SK-N-SH treated with all-trans-retinoic acid at 6 μM for 48 hours (cell line): Measurements from ENCODE around the gene MAP3K15.

ENCODE experiments used
- ATAC-seq: fragments of 200-7000 bp; cut with Tn5 transposase; 3 replicates; pipeline ENCODE4 v1.9.1; 2020; ENCODE audit warnings: mild to moderate bottlenecking, moderate library complexity
- ARNTL ChIP-seq: fragments of 450-650 bp; formaldehyde crosslinking; IDR thresholded peaks from 2 replicates; pipeline ENCODE4 v1.5.0; 2020; ENCODE audit warnings: low read depth, mild to moderate bottlenecking, moderate library complexity, borderline replicate concordance
- BACH2 ChIP-seq: fragments of 250-450 bp; sonication (Bioruptor Pico); IDR thresholded peaks from 2 replicates; pipeline ENCODE4 v1.9.0; 2021; ENCODE audit warnings: mild to moderate bottlenecking, borderline replicate concordance
- CREB5 ChIP-seq: fragments of 250-450 bp; sonication (Bioruptor Pico); IDR thresholded peaks from 2 replicates; pipeline ENCODE4 v1.5.1; 2020; ENCODE audit warnings: low read depth, mild to moderate bottlenecking, moderate library complexity
- CSDC2 ChIP-seq: fragments of 250-450 bp; sonication (Bioruptor Pico); IDR thresholded peaks from 2 replicates; pipeline ENCODE4 v1.5.0; 2020; ENCODE audit warnings: mild to moderate bottlenecking, moderate library complexity
- CSRNP3 ChIP-seq: fragments of 250-450 bp; sonication (Bioruptor Pico); IDR thresholded peaks from 2 replicates; pipeline ENCODE4 v1.5.1; 2021; ENCODE audit warnings: mild to moderate bottlenecking, moderate library complexity
- ESRRG ChIP-seq: fragments of 250-450 bp; sonication (Bioruptor Pico); IDR thresholded peaks from 2 replicates; pipeline ENCODE4 v1.6.1; 2021; ENCODE audit warnings: mild to moderate bottlenecking
- GLIS3 ChIP-seq: fragments of 250-450 bp; sonication (Bioruptor Pico); IDR thresholded peaks from 2 replicates; pipeline ENCODE4 v1.5.0; 2020; ENCODE audit warnings: mild to moderate bottlenecking, moderate library complexity
- ISL1 ChIP-seq: fragments of 250-450 bp; sonication (Bioruptor Pico); IDR thresholded peaks from 2 replicates; pipeline ENCODE4 v2.1.2; 2022; ENCODE audit warnings: mild to moderate bottlenecking, moderate library complexity
- OSR1 ChIP-seq: fragments of 250-450 bp; sonication (Bioruptor Pico); IDR thresholded peaks from 2 replicates; pipeline ENCODE4 v1.8.0; 2022; ENCODE audit warnings: moderate library complexity, mild to moderate bottlenecking, inconsistent platforms
- PATZ1 ChIP-seq: fragments of 250-450 bp; sonication (Bioruptor Pico); IDR thresholded peaks from 2 replicates; pipeline ENCODE4 v1.8.0; 2020; ENCODE audit warnings: mild to moderate bottlenecking, moderate library complexity, borderline replicate concordance
- PPARA ChIP-seq: fragments of 250-450 bp; sonication (Bioruptor Pico); IDR thresholded peaks from 2 replicates; pipeline ENCODE4 v1.5.0; 2020; ENCODE audit warnings: mild to moderate bottlenecking, borderline replicate concordance
- RARB ChIP-seq: fragments of 250-450 bp; sonication (Bioruptor Pico); IDR thresholded peaks from 2 replicates; pipeline ENCODE4 v1.8.0; 2021; ENCODE audit warnings: mild to moderate bottlenecking, moderate library complexity
- SNAI2 ChIP-seq: fragments of 250-450 bp; sonication (Bioruptor Pico); IDR thresholded peaks from 2 replicates; pipeline ENCODE4 v1.5.0; 2020; ENCODE audit warnings: mild to moderate bottlenecking, moderate library complexity
- TCF4 ChIP-seq: fragments of 250-450 bp; sonication (Bioruptor Pico); IDR thresholded peaks from 2 replicates; pipeline ENCODE4 v1.8.0; 2021; ENCODE audit warnings: mild to moderate bottlenecking, moderate library complexity, borderline replicate concordance
- TOX ChIP-seq: fragments of 250-450 bp; sonication (Bioruptor Pico); IDR thresholded peaks from 2 replicates; pipeline ENCODE4 v1.8.0; 2021; ENCODE audit warnings: mild to moderate bottlenecking, moderate library complexity, borderline replicate concordance
- TSHZ2 ChIP-seq: fragments of 250-450 bp; sonication (Bioruptor Pico); IDR thresholded peaks from 2 replicates; pipeline ENCODE4 v1.5.0; 2020; ENCODE audit warnings: mild to moderate bottlenecking, moderate library complexity
- ZC3H10 ChIP-seq: fragments of 250-450 bp; sonication (Bioruptor Pico); IDR thresholded peaks from 2 replicates; pipeline ENCODE4 v1.5.1; 2021; ENCODE audit warnings: mild to moderate bottlenecking, moderate library complexity
- ZFP3 ChIP-seq: fragments of 250-450 bp; sonication (Bioruptor Pico); IDR thresholded peaks from 2 replicates; pipeline ENCODE4 v1.5.0; 2020; ENCODE audit warnings: mild to moderate bottlenecking, moderate library complexity
- ZNF565 ChIP-seq: fragments of 450-650 bp; formaldehyde crosslinking; conservative IDR thresholded peaks from 2 replicates; pipeline ENCODE4 v1.5.0; 2020; ENCODE audit warnings: low read depth, mild to moderate bottlenecking, moderate library complexity
- ZNF70 ChIP-seq: fragments of 450-650 bp; formaldehyde crosslinking; IDR thresholded peaks from 2 replicates; pipeline ENCODE4 v1.5.0; 2020; ENCODE audit warnings: mild to moderate bottlenecking, moderate library complexity
- ZNF8 ChIP-seq: fragments of 450-650 bp; formaldehyde crosslinking; IDR thresholded peaks from 2 replicates; pipeline ENCODE4 v1.5.0; 2020; ENCODE audit warnings: mild to moderate bottlenecking, moderate library complexity

The MAP3K15 gene

GRCh38 chrX:19389227-19389845 lies 126.0 kb downstream of the MAP3K15 start:
- no peak for TF ChIP-seq PPARA (CRISPR knock-in tag)
- TF ChIP-seq CSRNP3 (CRISPR knock-in tag) = no peak
- TF ChIP-seq TCF4 = no peak
- TF ChIP-seq ZNF70 (CRISPR knock-in tag) = no peak
- no peak for TF ChIP-seq BACH2
- no peak for TF ChIP-seq ARNTL
- TF ChIP-seq SNAI2 (CRISPR knock-in tag) = no peak
- TF ChIP-seq ZNF8 (CRISPR knock-in tag) = no peak
- TF ChIP-seq CREB5 (CRISPR knock-in tag) = no peak
- no peak for ATAC-seq

GRCh38 chrX:19388741-19389140 lies 126.6 kb downstream of the MAP3K15 start:
- no peak for TF ChIP-seq TOX (CRISPR knock-in tag)
- no peak for TF ChIP-seq ZNF565 (CRISPR knock-in tag)
- TF ChIP-seq ZC3H10 (CRISPR knock-in tag) = no peak
- TF ChIP-seq ZNF8 (CRISPR knock-in tag) = no peak
- TF ChIP-seq ARNTL = no peak
- TF ChIP-seq TSHZ2 (CRISPR knock-in tag) = no peak
- no peak for TF ChIP-seq CREB5 (CRISPR knock-in tag)
- TF ChIP-seq ZFP3 (CRISPR knock-in tag) = no peak
- TF ChIP-seq RARB (CRISPR knock-in tag) = no peak
- TF ChIP-seq OSR1 (CRISPR knock-in tag) = no peak
- TF ChIP-seq SNAI2 (CRISPR knock-in tag) = no peak
- TF ChIP-seq GLIS3 (CRISPR knock-in tag) = no peak
- TF ChIP-seq CSRNP3 (CRISPR knock-in tag) = no peak
- ATAC-seq = no peak

GRCh38 chrX:19388064-19388679 lies 127.1 kb downstream of the MAP3K15 start:
- no peak for ATAC-seq
- TF ChIP-seq CREB5 (CRISPR knock-in tag) = no peak
- TF ChIP-seq, all 23 proteins: peak for 0

- no peak for ATAC-seq
- TF ChIP-seq CSRNP3 (CRISPR knock-in tag) (no peak), ARNTL (no peak), PATZ1 (CRISPR knock-in tag) (no peak), ZNF565 (CRISPR knock-in tag) (no peak), ISL1 (CRISPR knock-in tag) (no peak), TOX (CRISPR knock-in tag) (no peak), CSDC2 (CRISPR knock-in tag) (no peak), ESRRG (CRISPR knock-in tag) (no peak)
Measured at GRCh38 chrX:19386679-19387078, 128.6 kb downstream of the MAP3K15 start.
